Measurements from ENCODE around the gene GRB10.

Gene GRB10

DNA sequence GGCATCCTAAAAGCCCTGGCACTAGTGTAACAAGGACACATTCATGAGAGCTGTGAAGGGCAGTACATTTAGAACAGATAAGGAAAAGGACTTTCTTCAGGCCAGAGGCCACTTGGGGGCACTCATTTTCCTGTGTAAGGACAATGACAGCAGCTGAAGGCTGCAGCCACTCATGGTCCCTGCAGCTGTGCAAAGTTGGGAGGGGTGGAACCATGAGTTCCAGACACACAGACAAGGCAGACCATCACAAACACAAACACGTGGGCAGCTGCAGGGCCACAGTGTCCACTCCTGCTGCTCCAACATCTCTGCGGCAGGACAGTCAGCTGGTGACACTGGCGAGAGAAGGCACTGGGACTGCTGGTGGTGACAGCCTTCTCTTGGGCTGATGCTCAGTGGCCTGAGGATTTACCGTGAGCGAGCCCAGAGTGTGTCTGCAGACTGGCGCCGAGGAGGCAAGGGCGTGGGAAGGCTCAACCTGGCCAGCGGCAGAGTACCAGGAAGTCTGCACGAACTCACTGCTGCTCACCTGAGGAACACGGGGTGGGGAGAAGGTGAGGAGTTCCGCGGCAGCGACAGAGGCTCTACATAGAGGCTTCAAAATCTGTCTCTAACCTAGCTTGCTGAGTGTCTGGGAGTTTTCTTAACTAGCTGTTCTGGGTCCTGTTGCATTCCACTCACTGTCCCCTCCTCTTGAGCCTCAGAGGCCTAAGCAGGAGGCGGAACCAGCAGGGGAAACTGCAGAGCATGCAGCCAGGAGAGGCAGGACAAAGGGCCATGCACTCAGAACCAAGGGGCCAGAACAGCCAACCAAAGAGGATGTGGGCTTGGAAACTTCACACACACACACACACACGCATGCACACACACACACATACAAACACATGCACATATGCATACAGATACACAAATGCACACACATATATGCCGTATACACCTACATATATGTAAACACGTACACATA lies 141.0 kb downstream of the GRB10 start:
- TF ChIP-seq, protein P1, sequence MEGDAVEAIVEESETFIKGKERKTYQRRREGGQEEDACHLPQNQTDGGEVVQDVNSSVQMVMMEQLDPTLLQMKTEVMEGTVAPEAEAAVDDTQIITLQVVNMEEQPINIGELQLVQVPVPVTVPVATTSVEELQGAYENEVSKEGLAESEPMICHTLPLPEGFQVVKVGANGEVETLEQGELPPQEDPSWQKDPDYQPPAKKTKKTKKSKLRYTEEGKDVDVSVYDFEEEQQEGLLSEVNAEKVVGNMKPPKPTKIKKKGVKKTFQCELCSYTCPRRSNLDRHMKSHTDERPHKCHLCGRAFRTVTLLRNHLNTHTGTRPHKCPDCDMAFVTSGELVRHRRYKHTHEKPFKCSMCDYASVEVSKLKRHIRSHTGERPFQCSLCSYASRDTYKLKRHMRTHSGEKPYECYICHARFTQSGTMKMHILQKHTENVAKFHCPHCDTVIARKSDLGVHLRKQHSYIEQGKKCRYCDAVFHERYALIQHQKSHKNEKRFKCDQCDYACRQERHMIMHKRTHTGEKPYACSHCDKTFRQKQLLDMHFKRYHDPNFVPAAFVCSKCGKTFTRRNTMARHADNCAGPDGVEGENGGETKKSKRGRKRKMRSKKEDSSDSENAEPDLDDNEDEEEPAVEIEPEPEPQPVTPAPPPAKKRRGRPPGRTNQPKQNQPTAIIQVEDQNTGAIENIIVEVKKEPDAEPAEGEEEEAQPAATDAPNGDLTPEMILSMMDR (IDR thresholded peaks at IDR 0.05; ENCODE audit: borderline replicate concordance, insufficient read depth, low read depth, low read length), result no peak

DNA sequence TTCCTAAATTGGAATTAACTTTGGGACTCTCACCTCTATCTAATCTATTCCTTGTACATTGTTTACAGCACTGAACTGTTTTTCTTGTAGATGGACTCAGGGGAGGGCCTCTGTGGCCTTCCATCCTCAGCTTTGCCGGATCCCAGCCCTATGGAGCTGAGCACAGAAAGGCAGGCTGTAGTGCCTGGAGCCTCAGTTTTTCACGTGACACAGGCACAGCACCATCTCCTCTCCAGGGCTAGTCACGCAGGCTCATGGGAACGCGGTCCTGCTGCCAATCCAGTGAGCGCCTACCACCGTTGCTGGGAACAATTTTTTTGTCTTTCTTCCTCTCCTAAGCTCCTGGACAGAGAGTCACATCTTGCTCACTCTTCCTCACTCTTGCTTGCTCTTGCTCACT lies 141.9 kb downstream of the GRB10 start:
- no peak overlapping the region for H3K4me3 ChIP-seq (ENCODE audit: low read depth, low read length)
- TF ChIP-seq, protein P1 (IDR thresholded peaks at IDR 0.05; ENCODE audit: borderline replicate concordance, insufficient read depth, low read depth, low read length), result no peak

More for the DNA sequence above, 141.0 kb downstream of the GRB10 start:
- no peak overlapping the region for H3K4me3 ChIP-seq (ENCODE audit: low read depth, low read length)

DNA sequence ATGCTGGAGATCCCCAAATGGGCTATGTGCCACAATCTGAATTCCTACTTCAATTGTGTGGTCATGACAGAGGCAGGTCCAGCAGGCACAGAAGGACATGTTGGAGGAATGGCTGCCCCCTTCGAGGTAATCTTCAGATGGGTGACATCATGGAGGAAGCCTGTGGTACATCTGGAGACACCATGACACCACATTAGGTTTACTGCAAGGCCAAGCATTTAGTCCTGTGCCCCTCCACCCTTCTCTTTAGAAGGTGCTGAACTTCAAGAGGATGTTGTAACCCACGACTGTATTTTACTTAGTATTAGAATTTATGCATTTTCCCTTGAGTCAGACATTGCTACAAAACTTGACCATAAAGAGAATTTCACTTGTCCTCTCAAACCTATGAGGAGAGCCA lies 142.4 kb downstream of the GRB10 start:
- TF ChIP-seq, protein P1 (IDR thresholded peaks at IDR 0.05; ENCODE audit: borderline replicate concordance, insufficient read depth, low read depth, low read length), result no peak
- no peak overlapping the region for H3K4me3 ChIP-seq (ENCODE audit: low read depth, low read length)

DNA sequence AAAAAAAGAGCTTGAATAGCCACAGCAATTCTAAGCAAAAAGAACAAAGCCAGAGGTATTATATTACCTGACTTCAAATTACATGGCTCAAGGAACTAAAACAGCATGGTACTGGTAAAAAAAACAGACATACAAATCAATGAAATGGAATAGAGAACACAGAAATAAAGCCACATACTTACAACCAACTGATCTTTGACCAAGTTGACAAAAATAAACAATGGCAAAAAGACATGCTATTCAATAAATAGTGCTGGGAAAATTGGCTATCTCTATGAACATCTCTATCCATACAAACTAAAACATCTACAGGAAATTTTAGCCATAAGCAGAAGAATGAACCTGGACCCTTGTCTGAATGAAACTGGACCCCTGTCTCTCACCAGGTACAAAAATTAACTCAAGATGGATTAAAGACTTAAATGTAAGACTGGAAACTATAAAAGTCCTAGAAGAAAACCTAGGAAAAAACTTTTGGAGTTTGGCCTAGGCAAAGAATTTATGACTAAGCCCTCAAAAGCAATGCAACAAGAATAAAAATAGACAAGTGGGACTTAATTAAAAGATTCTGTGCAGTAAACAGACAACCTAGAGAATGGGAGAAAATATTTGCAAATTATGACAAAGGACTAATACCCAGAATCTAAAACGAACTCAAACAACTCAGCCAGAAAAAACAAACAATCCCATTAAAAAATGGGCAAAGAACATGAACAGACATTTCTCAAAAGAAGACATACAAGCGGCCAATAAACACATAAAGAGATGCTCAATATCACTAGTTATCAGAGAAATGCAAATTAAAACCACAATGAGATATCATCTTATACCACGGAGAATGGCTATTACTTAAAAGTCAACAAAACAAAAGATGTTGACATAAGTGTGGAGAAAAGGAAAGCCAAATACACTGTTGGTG lies 144.7 kb downstream of the GRB10 start:
- H3K4me3 ChIP-seq (ENCODE audit: low read depth, low read length), result no peak overlapping the region
- TF ChIP-seq, protein P1 (IDR thresholded peaks at IDR 0.05; ENCODE audit: borderline replicate concordance, insufficient read depth, low read depth, low read length), result no peak

DNA sequence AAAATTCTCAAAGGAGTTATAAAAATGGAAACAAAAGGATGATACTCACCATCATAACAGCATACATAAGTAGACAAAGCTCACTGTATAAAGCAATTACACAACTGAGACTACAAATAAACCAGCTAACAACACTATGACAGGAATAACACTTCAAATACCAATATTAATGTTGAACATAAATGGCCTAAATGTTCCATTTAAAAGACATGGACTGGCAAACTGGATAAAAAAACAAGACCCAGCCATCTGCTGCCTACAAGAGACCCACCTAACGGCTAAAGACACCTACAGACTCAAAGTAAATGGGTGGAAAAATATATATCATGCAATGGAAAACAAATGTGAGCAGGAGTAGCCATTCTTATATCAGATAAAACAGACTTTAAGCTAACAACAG lies 148.3 kb downstream of the GRB10 start:
- no peak overlapping the region for H3K4me3 ChIP-seq (ENCODE audit: low read depth, low read length)
- TF ChIP-seq, protein P1 (IDR thresholded peaks at IDR 0.05; ENCODE audit: borderline replicate concordance, insufficient read depth, low read depth, low read length), result no peak

DNA sequence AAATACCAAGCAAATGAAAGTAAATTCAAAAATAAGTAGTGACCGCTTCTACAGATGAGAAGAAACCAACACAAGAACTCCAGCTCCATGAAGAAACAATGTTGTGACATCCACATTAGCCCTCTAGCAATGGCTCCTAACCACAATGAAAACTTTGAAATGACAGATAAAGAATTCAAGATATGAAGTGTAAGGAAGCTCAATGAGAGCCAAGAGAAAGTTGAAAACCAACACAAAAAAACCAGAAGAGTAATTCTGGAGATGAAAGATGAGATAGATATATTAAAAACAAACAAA lies 149.3 kb downstream of the GRB10 start:
- TF ChIP-seq, protein P1 (IDR thresholded peaks at IDR 0.05; ENCODE audit: borderline replicate concordance, insufficient read depth, low read depth, low read length), result no peak
- H3K4me3 ChIP-seq (ENCODE audit: low read depth, low read length), result no peak overlapping the region
